ENCODE results near the gene CTSZ.

DNA sequence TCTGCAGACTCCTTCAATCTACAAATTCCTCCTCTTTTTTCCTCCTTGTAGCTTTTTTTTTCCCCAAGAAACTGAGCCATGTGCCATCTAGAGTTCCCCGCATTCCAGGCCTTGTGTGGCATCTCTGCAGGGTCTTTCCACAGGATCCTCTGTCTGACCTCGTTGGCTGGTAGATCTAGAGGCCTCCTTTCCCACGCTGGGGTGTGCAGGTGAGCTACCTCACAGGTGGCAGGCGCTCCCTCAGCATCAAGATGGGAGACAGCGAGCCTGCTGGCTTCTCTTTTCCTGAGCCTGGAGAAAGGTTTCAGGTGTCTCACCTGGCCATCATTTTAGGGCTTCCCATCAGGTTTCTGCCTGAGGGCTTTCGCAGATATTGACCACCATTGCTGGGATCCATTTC lies 35.6 kb downstream of the CTSZ start:
- TF ChIP-seq, protein P1, sequence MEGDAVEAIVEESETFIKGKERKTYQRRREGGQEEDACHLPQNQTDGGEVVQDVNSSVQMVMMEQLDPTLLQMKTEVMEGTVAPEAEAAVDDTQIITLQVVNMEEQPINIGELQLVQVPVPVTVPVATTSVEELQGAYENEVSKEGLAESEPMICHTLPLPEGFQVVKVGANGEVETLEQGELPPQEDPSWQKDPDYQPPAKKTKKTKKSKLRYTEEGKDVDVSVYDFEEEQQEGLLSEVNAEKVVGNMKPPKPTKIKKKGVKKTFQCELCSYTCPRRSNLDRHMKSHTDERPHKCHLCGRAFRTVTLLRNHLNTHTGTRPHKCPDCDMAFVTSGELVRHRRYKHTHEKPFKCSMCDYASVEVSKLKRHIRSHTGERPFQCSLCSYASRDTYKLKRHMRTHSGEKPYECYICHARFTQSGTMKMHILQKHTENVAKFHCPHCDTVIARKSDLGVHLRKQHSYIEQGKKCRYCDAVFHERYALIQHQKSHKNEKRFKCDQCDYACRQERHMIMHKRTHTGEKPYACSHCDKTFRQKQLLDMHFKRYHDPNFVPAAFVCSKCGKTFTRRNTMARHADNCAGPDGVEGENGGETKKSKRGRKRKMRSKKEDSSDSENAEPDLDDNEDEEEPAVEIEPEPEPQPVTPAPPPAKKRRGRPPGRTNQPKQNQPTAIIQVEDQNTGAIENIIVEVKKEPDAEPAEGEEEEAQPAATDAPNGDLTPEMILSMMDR (IDR thresholded peaks at IDR 0.05; ENCODE audit: poor library complexity), result no peak
- TF ChIP-seq EZH2 (IDR thresholded peaks at IDR 0.05; ENCODE audit: borderline replicate concordance), result no peak
